Stimulated activated CD8-positive, alpha-beta memory T cell treated with anti-CD3 and anti-CD28 coated beads, Interleukin-7, amount 100 ng/mL, for 48 hours (primary cell): Measurements from ENCODE around the gene IRF6.

Experiments used
- DNase-seq, 2 donors: peaks; one replicate each; pipeline ENCODE4 v3.0.0-alpha.2; 2020; ENCODE audit warnings: low read depth in 1 of 2; ENCODE audit errors: extremely low read depth in 1 of 2

Gene IRF6

GRCh38 chr1:209790286-209791193, 15.4 kb downstream of the IRF6 start:
- DNase-seq = no peak

GRCh38 chr1:209789245-209789644, 16.7 kb downstream of the IRF6 start:
- no peak for DNase-seq

- DNase-seq = no peak
Measured at GRCh38 chr1:209787551-209787950, 18.4 kb downstream of the IRF6 start.

- no peak for DNase-seq
Measured at GRCh38 chr1:209786146-209786545, 19.8 kb downstream of the IRF6 start.

GRCh38 chr1:209785592-209785991, 20.4 kb downstream of the IRF6 start:
- no peak for DNase-seq

- DNase-seq = peak; percentile 98 to 99
Measured at GRCh38 chr1:209784265-209785169, 21.4 kb downstream of the IRF6 start, which contains the start of gene C1orf74. Gene C1orf74, minus strand, starts transcription at chr1:209784559. Its CDS starts 925 bp downstream, at chr1:209783634.

GRCh38 chr1:209783386-209783785, 22.6 kb downstream of the IRF6 start:
- DNase-seq = no peak

GRCh38 chr1:209780268-209780667, 25.7 kb downstream of the IRF6 start:
- no peak for DNase-seq

GRCh38 chr1:209778102-209778501, 27.8 kb downstream of the IRF6 start:
- DNase-seq = no peak

GRCh38 chr1:209777587-209777986, 28.4 kb downstream of the IRF6 start:
- no peak for DNase-seq

GRCh38 chr1:209775678-209776077, 30.3 kb downstream of the IRF6 start:
- DNase-seq = no peak

- DNase-seq = no peak
Measured at GRCh38 chr1:209774592-209774991, 31.4 kb downstream of the IRF6 start.

- DNase-seq = no peak
Measured at GRCh38 chr1:209772126-209772525, 33.8 kb downstream of the IRF6 start.

GRCh38 chr1:209770636-209771415, 35.1 kb downstream of the IRF6 start:
- DNase-seq = no peak

GRCh38 chr1:209769971-209770370, 36.0 kb downstream of the IRF6 start:
- no peak for DNase-seq

GRCh38 chr1:209769171-209769904, 36.6 kb downstream of the IRF6 start:
- peak in 1 of 2 donors; percentile 81 for DNase-seq

GRCh38 chr1:209768354-209768774, 37.6 kb downstream of the IRF6 start:
- DNase-seq = peak; percentile 71 to 88

- DNase-seq = no peak
Measured at GRCh38 chr1:209767706-209768105, 38.2 kb downstream of the IRF6 start.

GRCh38 chr1:209767096-209767495, 38.8 kb downstream of the IRF6 start:
- DNase-seq = no peak

GRCh38 chr1:209766051-209766450, 39.9 kb downstream of the IRF6 start:
- no peak for DNase-seq
